Measurements from ENCODE around the gene SH2D7.

DNA sequence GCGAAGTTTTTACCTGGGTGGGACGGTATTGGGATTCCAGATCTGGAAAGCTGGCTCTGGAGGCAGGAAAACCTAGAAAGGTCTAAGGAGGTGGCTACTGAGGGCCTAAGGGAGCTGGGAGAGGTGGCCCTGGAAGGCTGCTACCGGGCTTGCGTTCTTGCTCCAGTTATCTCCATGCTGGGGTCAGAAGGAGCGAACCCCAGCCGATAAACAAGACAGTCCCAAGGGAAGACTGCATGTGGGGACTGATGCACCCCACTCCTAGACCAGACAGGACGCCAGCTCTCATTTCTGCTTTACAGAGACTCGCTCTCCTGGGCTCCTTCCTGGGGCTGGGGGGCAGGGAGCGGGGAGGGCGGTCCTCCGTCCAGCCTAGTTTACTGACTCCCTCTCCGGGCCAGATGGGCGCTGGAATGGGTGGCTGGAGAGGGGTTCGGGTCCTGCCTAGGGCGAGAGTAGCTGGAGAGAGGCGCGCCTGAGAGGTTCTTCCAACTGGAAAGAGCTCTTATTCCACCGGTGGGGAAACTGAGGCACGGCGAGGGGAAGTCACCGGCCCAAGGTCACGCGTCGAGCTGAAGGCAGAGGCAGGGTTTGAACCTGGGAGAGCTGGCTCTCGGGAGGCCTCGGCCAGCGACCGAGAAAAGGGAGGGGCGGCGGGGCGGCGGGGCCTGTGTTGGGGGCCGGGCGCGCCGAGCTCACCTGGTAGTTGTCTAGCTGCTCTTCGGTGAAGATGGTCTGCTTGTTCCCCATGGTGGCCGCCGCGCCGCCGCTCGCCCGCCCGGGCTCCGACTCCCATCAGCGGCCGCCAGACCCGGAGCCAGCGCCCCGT is 38.3 kb downstream of the SH2D7 start:
- TF ChIP-seq CTCF (IDR thresholded peaks at IDR 0.05; ENCODE audit: extremely low read depth in 1 of 2, insufficient read depth in 1 of 2, low read depth in 1 of 2, low read length in 2 of 2) (no peak), POLR2A (IDR thresholded peaks at IDR 0.05; ENCODE audit: low read depth, low read length) (no peak), MYC (IDR thresholded peaks at IDR 0.05; ENCODE audit: low read depth, low read length) (no peak)
